Measurements from ENCODE around the gene YKT6.

The YKT6 gene

DNA sequence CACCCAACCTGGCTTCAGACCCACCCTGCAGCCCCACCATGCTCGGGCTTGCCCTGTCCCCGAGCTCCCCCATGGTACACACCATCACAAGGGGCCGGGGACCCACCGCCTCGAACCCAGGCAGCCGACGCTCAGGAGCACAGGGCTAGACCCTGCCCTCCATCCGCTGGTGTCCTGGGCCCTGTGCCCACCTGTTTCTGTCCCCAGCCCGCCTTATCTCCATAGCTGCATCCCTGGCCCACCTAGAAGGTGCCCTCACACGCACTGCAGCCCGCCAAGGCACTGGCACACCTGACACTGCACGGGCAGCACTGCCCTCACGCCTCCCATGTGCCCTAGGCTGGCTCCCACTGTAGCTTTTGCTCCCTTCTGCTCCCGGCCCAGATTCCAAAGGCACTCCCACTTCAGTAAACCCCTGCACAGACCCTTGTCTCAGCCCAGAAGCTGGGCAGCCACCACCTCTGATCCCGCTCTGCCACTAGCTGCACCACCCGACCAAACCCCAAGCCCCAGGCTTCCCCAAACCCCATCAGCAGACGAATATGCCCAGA, 17.1 kb downstream of the YKT6 start:
- Histone ChIP-seq H3K9me3 (ENCODE audit: control insufficient read depth in 2 of 2, low read length in 2 of 2) (no peaks in the 10 kb centered on the region), H3K27ac (ENCODE audit: low read depth in 2 of 2, low read length in 2 of 2) (no peak overlapping the region), H3K4me1 (ENCODE audit: control insufficient read depth in 2 of 2, insufficient read depth in 2 of 2, low read length in 2 of 2) (no peaks in the 10 kb centered on the region), H3K4me3 (ENCODE audit: low read length in 2 of 2) (no peak overlapping the region), H3K36me3 (ENCODE audit: control insufficient read depth in 2 of 2, insufficient read depth in 2 of 2, low read length in 2 of 2) (peaks cover 5 to 8% of the 10 kb centered on the region in 2 donors), H3K9ac (ENCODE audit: low read depth in 1 of 2, low read length in 2 of 2) (no peak overlapping the region), H3K27me3 (ENCODE audit: control insufficient read depth in 2 of 2, insufficient read depth in 2 of 2, low read length in 2 of 2) (no peaks in the 10 kb centered on the region)

DNA sequence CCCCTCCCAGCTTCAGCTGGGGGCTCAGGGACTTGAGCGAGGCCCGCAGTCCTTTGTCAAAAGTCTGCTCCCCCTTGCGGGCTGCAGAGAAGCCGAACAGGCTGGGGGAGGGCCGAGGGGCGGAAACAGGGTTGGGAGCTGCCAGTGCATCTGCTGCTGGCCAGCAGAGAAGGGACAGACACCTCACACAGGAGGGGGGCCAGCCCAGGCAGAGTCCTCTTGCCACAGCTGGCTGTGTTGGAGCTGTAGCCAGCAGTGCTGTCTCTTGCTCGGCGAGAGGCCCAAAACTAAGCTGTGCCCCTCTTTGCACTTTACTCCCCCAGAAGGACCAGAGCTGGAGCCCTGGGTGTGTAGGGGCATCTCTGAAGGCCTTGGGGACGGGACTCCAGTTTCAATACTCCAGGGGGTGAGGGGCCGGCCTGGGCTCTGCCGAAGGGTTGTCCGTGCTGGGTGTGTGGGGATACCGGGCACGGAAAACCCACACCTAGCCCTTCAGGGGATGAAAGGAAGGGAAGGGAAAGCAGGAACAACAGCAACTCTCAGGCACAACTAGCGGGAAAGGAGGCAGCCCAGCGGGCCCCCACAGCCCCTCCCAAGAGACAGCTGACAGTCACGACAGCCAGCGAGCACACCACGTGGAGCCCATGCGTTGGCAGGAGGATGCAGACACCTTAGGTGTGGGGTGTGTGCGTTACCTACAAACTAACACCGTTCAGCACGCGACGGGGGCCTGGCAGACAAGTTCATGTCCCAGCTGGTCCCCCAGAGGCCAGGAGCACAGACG, 17.8 kb downstream of the YKT6 start:
- Histone ChIP-seq H3K9ac (ENCODE audit: low read depth in 1 of 2, low read length in 2 of 2) (no peak overlapping the region), H3K4me1 (ENCODE audit: control insufficient read depth in 2 of 2, insufficient read depth in 2 of 2, low read length in 2 of 2) (no peaks in the 10 kb centered on the region), H3K27ac (ENCODE audit: low read depth in 2 of 2, low read length in 2 of 2) (no peak overlapping the region), H3K36me3 (ENCODE audit: control insufficient read depth in 2 of 2, insufficient read depth in 2 of 2, low read length in 2 of 2) (peaks cover 0 to 2% of the 10 kb centered on the region in 2 donors), H3K9me3 (ENCODE audit: control insufficient read depth in 2 of 2, low read length in 2 of 2) (no peaks in the 10 kb centered on the region), H3K4me3 (ENCODE audit: low read length in 2 of 2) (no peak overlapping the region), H3K27me3 (ENCODE audit: control insufficient read depth in 2 of 2, insufficient read depth in 2 of 2, low read length in 2 of 2) (no peaks in the 10 kb centered on the region)

DNA sequence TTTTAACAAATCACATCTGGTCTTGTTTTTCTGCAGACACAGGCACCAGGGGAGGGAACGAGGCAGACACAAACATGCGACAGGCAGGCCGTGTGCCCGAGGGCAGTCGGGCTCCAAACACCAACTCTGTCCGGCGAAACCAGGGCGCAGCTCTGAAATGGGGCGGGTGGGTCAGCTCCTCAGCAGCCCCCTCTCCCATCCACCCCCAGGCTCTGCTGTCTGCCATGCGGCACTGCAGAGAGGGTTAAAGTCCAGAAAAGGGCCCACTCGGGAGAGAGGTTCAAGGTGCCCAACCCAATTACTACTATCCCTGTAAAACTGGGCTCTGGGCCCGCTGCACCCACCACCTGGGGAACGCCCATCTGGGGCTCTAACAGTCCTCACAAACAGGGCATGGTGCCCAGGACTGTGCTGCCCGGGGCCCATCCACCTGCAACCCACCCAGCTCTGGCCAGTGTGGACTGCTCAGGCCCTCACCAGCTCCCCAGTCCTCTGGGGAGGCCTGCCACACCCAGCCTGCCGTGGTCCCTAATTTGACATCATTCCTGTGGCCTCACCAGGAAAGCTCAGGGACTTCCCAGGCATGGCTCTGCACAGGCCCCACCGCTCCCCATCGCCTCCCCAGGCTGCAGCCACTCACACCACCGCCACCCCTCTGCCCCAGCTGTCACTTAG, 18.7 kb downstream of the YKT6 start:
- H3K27ac ChIP-seq (ENCODE audit: low read depth in 2 of 2, low read length in 2 of 2): no peak overlapping the region

DNA sequence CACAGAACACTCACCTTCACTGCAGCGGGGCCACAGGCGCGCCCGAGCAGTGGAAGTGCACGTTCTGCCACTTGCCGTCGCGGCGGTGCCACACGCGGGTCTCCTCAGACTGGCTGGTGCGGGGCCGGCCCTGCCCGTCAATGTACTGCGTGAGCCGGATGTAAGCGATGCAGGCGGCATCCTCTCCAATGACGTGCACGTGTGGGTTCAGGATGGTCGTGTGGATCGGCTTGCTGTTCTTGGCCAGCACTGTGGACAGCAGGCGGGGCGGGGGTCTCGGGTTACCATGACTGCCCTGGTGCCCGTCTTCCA, 19.2 kb downstream of the YKT6 start:
- Histone ChIP-seq H3K9ac (ENCODE audit: low read depth in 1 of 2, low read length in 2 of 2) (no peak overlapping the region), H3K4me1 (ENCODE audit: control insufficient read depth in 2 of 2, insufficient read depth in 2 of 2, low read length in 2 of 2) (no peaks in the 10 kb centered on the region), H3K36me3 (ENCODE audit: control insufficient read depth in 2 of 2, insufficient read depth in 2 of 2, low read length in 2 of 2) (no peaks in the 10 kb centered on the region), H3K4me3 (ENCODE audit: low read length in 2 of 2) (no peak overlapping the region), H3K27ac (ENCODE audit: low read depth in 2 of 2, low read length in 2 of 2) (no peak overlapping the region), H3K27me3 (ENCODE audit: control insufficient read depth in 2 of 2, insufficient read depth in 2 of 2, low read length in 2 of 2) (no peaks in the 10 kb centered on the region), H3K9me3 (ENCODE audit: control insufficient read depth in 2 of 2, low read length in 2 of 2) (no peaks in the 10 kb centered on the region)

More for the DNA sequence above, 18.7 kb downstream of the YKT6 start:
- no peaks in the 10 kb centered on the region for H3K27me3 ChIP-seq (ENCODE audit: control insufficient read depth in 2 of 2, insufficient read depth in 2 of 2, low read length in 2 of 2)
- no peaks in the 10 kb centered on the region for H3K36me3 ChIP-seq (ENCODE audit: control insufficient read depth in 2 of 2, insufficient read depth in 2 of 2, low read length in 2 of 2)
- H3K9ac ChIP-seq (ENCODE audit: low read depth in 1 of 2, low read length in 2 of 2): no peak overlapping the region
- H3K4me3 ChIP-seq (ENCODE audit: low read length in 2 of 2): no peak overlapping the region
- H3K4me1 ChIP-seq (ENCODE audit: control insufficient read depth in 2 of 2, insufficient read depth in 2 of 2, low read length in 2 of 2): no peaks in the 10 kb centered on the region
- H3K9me3 ChIP-seq (ENCODE audit: control insufficient read depth in 2 of 2, low read length in 2 of 2): no peaks in the 10 kb centered on the region

DNA sequence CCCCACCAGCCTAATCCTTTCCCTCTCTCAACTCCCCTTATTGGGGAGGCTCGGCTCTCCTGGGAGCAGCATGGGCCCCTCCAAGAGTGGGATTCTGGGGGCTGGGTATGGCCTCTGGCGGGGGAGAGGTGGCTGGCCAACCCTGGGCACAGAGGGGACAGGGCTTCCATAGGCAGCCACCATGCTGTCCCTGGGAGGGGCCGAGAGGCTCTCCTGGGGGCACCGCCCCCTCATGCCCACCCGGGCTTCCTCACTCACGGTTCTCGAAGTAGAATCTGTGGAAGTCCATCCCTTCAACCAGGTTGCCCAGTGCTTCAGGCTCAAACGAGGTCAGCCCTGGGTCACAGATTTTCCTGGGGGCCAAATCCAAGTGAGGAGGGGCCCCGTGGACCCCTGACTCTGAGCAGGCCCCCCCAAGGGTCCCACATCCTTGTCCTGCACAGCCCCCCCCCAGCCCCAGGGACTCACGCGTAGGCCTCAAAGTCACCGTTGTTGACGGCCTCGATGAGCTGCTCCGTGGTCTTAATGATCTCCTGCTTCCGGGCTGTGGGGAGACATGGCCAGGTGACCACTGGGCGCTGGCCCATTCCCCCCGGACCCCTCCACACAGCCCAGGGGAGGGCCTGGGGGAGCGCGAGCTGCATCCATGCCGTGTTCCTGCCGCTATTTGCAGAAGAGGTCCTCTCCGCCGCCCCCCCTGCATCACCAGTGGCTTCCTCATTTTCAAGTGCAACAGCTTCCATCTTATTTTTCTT, 19.8 kb downstream of the YKT6 start:
- Histone ChIP-seq H3K9me3 (ENCODE audit: control insufficient read depth in 2 of 2, low read length in 2 of 2) (no peaks in the 10 kb centered on the region), H3K27me3 (ENCODE audit: control insufficient read depth in 2 of 2, insufficient read depth in 2 of 2, low read length in 2 of 2) (no peaks in the 10 kb centered on the region), H3K27ac (ENCODE audit: low read depth in 2 of 2, low read length in 2 of 2) (no peak overlapping the region), H3K4me1 (ENCODE audit: control insufficient read depth in 2 of 2, insufficient read depth in 2 of 2, low read length in 2 of 2) (no peaks in the 10 kb centered on the region), H3K36me3 (ENCODE audit: control insufficient read depth in 2 of 2, insufficient read depth in 2 of 2, low read length in 2 of 2) (no peaks in the 10 kb centered on the region), H3K9ac (ENCODE audit: low read depth in 1 of 2, low read length in 2 of 2) (no peak overlapping the region), H3K4me3 (ENCODE audit: low read length in 2 of 2) (no peak overlapping the region)

DNA sequence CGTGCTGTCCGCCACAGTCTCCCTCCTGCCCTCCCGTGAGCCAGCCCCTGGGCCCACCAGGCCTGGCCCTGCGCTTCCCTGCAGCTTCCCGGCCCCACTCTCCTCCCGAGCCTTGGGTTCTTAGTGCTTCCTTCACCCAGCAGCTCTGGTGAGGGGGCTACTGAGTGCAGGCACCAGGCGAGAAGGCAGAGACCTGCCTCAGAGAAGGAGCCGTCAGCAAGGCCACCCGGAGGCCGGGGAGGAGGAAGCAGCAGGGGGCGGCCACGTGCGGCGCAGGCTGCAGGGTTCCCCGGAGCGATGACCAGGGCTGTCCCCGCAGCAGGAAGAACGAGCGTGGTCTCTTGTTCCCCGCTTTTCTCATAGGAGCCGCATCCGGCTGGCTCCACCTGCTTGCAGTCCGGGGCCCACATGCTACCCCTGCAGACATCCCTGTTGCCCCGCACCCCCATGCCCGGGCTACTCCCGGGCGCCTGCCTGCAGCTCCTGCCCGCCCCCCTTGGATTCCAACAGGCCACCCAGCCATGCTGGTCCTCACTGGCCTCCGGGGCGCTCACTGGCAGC, 20.5 kb downstream of the YKT6 start:
- no peak overlapping the region for H3K4me3 ChIP-seq (ENCODE audit: low read length in 2 of 2)
- H3K9ac ChIP-seq (ENCODE audit: low read depth in 1 of 2, low read length in 2 of 2): no peak overlapping the region
- H3K9me3 ChIP-seq (ENCODE audit: control insufficient read depth in 2 of 2, low read length in 2 of 2): no peaks in the 10 kb centered on the region
- H3K27ac ChIP-seq (ENCODE audit: low read depth in 2 of 2, low read length in 2 of 2): no peak overlapping the region
- H3K36me3 ChIP-seq (ENCODE audit: control insufficient read depth in 2 of 2, insufficient read depth in 2 of 2, low read length in 2 of 2): no peaks in the 10 kb centered on the region
- no peaks in the 10 kb centered on the region for H3K4me1 ChIP-seq (ENCODE audit: control insufficient read depth in 2 of 2, insufficient read depth in 2 of 2, low read length in 2 of 2)
- no peaks in the 10 kb centered on the region for H3K27me3 ChIP-seq (ENCODE audit: control insufficient read depth in 2 of 2, insufficient read depth in 2 of 2, low read length in 2 of 2)

DNA sequence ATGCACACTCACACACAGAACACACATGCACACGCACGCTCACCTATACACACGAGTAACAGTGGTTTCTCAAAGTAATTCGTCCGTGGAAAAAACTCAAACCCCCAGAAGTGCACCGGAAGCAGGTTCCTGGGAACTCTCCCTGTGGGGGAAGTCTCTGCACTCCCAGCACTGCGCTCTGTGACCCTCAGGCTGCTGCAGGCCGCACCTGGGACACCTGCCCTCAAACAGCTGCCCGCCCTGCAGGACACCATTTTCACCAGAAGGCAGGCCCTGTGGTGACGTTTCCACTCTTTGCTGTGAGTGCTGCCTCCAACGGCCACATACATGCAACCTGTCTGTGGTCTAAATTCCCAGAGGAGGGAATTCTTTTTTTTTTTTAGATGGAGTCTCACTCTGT, 21.3 kb downstream of the YKT6 start:
- Histone ChIP-seq H3K9me3 (ENCODE audit: control insufficient read depth in 2 of 2, low read length in 2 of 2) (no peaks in the 10 kb centered on the region), H3K27me3 (ENCODE audit: control insufficient read depth in 2 of 2, insufficient read depth in 2 of 2, low read length in 2 of 2) (no peaks in the 10 kb centered on the region), H3K36me3 (ENCODE audit: control insufficient read depth in 2 of 2, insufficient read depth in 2 of 2, low read length in 2 of 2) (no peaks in the 10 kb centered on the region), H3K9ac (ENCODE audit: low read depth in 1 of 2, low read length in 2 of 2) (no peak overlapping the region), H3K4me1 (ENCODE audit: control insufficient read depth in 2 of 2, insufficient read depth in 2 of 2, low read length in 2 of 2) (no peaks in the 10 kb centered on the region), H3K4me3 (ENCODE audit: low read length in 2 of 2) (no peak overlapping the region), H3K27ac (ENCODE audit: low read depth in 2 of 2, low read length in 2 of 2) (no peak overlapping the region)

DNA sequence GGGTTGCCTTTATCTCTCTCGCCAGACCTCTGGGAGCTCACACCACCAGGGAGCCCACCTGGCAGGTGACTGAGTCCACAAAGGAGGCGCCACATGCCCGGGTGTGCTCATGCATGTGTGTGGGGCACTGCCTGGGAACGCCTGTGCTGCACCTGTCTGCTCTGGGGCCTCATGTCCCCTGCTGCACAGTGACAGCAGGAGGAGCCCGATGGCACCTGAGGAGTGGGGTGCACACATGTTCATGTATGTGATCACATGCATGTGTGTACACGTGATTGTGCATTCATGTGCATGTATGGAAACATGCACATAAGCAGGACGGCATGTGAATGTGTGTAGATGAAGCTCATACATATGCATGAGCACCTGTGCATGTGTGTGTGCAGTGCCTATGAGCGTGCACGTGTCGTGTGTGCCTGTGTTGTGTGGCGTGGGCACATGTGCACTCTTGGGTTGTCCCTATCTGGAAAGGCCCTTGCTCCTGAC, 22.0 kb downstream of the YKT6 start:
- no peak overlapping the region for H3K27ac ChIP-seq (ENCODE audit: low read depth in 2 of 2, low read length in 2 of 2)
- no peaks in the 10 kb centered on the region for H3K27me3 ChIP-seq (ENCODE audit: control insufficient read depth in 2 of 2, insufficient read depth in 2 of 2, low read length in 2 of 2)
- H3K4me3 ChIP-seq (ENCODE audit: low read length in 2 of 2): no peak overlapping the region
- no peaks in the 10 kb centered on the region for H3K36me3 ChIP-seq (ENCODE audit: control insufficient read depth in 2 of 2, insufficient read depth in 2 of 2, low read length in 2 of 2)
- H3K9me3 ChIP-seq (ENCODE audit: control insufficient read depth in 2 of 2, low read length in 2 of 2): no peaks in the 10 kb centered on the region
- H3K4me1 ChIP-seq (ENCODE audit: control insufficient read depth in 2 of 2, insufficient read depth in 2 of 2, low read length in 2 of 2): no peaks in the 10 kb centered on the region
- no peak overlapping the region for H3K9ac ChIP-seq (ENCODE audit: low read depth in 1 of 2, low read length in 2 of 2)

DNA sequence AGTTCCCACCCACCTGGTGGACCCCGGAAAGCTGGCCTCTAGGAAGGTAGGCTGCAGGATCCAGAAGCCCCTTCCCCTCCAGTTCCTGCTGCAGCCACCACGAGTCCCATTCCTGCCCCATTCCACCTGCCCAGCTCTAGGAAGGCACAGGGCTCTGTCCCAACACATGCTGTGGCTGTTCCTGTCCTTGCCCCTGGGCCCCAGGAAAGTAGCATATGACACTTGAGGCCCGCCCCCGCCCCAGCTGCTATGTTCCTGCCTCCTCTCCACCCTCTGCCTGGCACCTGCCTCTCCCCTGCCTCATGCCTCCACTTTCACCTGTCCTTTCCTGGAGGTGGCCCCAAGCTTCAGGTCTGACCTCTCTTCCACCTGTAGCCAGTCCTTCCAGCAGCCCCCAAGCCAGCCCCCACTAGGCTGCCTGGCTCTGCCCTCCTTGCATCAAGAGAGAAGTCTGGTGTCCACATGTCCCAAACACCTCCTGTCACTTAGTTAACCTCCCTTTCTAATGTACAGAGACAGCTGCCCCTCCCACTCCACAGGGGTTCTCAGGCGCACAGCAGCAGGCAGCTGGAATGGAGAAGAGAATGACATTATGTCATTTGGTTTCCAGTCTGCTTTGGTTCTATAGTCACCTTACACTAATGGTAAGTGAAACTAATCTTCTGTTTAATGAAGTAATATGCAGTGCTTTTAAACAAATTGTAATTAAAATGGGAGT, 22.7 kb downstream of the YKT6 start:
- H3K27me3 ChIP-seq (ENCODE audit: control insufficient read depth in 2 of 2, insufficient read depth in 2 of 2, low read length in 2 of 2): no peaks in the 10 kb centered on the region
- no peak overlapping the region for H3K27ac ChIP-seq (ENCODE audit: low read depth in 2 of 2, low read length in 2 of 2)
- no peaks in the 10 kb centered on the region for H3K36me3 ChIP-seq (ENCODE audit: control insufficient read depth in 2 of 2, insufficient read depth in 2 of 2, low read length in 2 of 2)
- no peaks in the 10 kb centered on the region for H3K9me3 ChIP-seq (ENCODE audit: control insufficient read depth in 2 of 2, low read length in 2 of 2)
- H3K4me3 ChIP-seq (ENCODE audit: low read length in 2 of 2): no peak overlapping the region
- H3K4me1 ChIP-seq (ENCODE audit: control insufficient read depth in 2 of 2, insufficient read depth in 2 of 2, low read length in 2 of 2): no peaks in the 10 kb centered on the region
- no peak overlapping the region for H3K9ac ChIP-seq (ENCODE audit: low read depth in 1 of 2, low read length in 2 of 2)
